H1 (cell line): Measurements from ENCODE around the gene COLEC12. TPM values are rescaled to one million over a fixed set of nuclear protein-coding genes. Genes with fewer than 3 reads are reported as not detected.

Experiments used
- SP4 ChIP-seq: IDR thresholded peaks from 2 replicates; pipeline ENCODE4 v1.6.1; 2012; ENCODE audit warnings: low read length, inconsistent platforms
- polyA plus RNA-seq, 7 experiments: library from polyadenylated mRNA; depleted of rRNA in 3 of 7; stranded (reverse) in 5 of 7; unstranded in 2 of 7; fragments of >200 nt in 5 of 7; fragments of 200-250 nt in 2 of 7; gene quantifications; 1 replicate in 5 of 7; 2 replicates in 1 of 7; 4 replicates in 1 of 7; pipeline versions ENCODE4 v1.2.1 to v1.2.3, GENCODE V29; 2011 to 2013; ENCODE audit warnings: missing spikeins in 2 of 7, mixed read lengths in 2 of 7
- total RNA-seq: library from RNA; stranded (reverse); fragmentation: NEBNext Ultra II Directional; extraction: Animal tissue kit (Norgen Biotek cat#: 25700); gene quantifications from 2 replicates; pipeline ENCODE4 v1.2.1, GENCODE V29; 2021

COLEC12 gene
- total and polyA plus RNA-seq, 2 of the 8 experiments (the other 6 are each of a cell fraction or from before 2014, with no cell fraction given) = 0.44 to 2.3 TPM

DNA sequence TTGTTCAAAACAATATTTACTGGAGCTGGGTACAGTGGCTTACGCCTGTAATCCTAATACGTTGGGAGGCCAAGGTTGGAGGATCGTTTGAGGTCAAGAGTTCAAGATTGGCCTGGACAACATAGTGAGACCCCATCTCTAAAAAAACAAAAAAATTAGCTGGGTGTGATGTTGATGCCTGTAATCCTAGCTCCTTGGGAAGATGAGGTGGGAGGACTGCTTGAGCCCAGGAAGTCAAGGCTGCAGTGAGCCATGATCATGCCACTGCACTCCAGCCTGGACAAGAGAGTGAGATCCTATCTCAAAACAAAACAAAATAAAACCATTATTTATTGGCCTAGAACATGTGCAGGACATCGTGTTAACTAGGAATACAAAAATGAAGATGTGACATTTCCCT is 77.5 kb downstream of the COLEC12 start (continued):
- no peak for TF ChIP-seq SP4
